CD4-positive, alpha-beta T cell (primary cell): ENCODE measurements around the gene RINL. TPM values are rescaled to one million over a fixed set of nuclear protein-coding genes. Genes with fewer than 3 reads are reported as not detected.

Experiments
- ATAC-seq: fragments of 200-7000 bp; cut with Tn5 transposase; one replicate; pipeline ENCODE4 v1.10.0; 2022; ENCODE audit warnings: mild to moderate bottlenecking; ENCODE audit not compliant: poor library complexity
- CTCF ChIA-PET: fragments of 350-600 bp; sonication (Branson Sonifier 250); formaldehyde crosslinking; loops from one replicate; lab custom pipeline; 2021; ENCODE audit warnings: antibody characterized with exemption, inconsistent platforms; lab: Charles Lee
- POLR2A ChIA-PET: fragments of 350-600 bp; sonication (Branson Sonifier 250); formaldehyde crosslinking; loops from one replicate; lab custom pipeline; 2021; ENCODE audit warnings: antibody characterized with exemption, inconsistent platforms; lab: Charles Lee
- DNase-seq, 14 experiments: peaks; one replicate each; pipeline ENCODE4 v3.0.0-alpha.2; 2013 to 2020; ENCODE audit warnings: mixed read lengths in 2 of 14
- H3K27ac ChIP-seq, 2 donors: one replicate each; pipeline versions ENCODE4 v1.5.1 to v1.7.0; 2013; ENCODE audit warnings: low read length in 2 of 2, low read depth in 1 of 2, mild to moderate bottlenecking in 1 of 2
- H3K27me3 ChIP-seq, 2 experiments: 1 replicate in 1 of 2; 2 replicates in 1 of 2; pipeline versions ENCODE4 v1.6.1 to v1.7.0; 2013; ENCODE audit warnings: low read length in 2 of 2, control low read depth in 1 of 2, mild to moderate bottlenecking in 1 of 2, moderate library complexity in 1 of 2; ENCODE audit not compliant: insufficient read depth in 2 of 2, control insufficient read depth in 1 of 2
- H3K36me3 ChIP-seq: one replicate; pipeline ENCODE4 v1.6.1; 2013; ENCODE audit warnings: low read length, control low read depth; ENCODE audit not compliant: insufficient read depth
- H3K4me1 ChIP-seq: one replicate; pipeline ENCODE4 v1.6.1; 2013; ENCODE audit warnings: low read length, control low read depth; ENCODE audit not compliant: insufficient read depth
- H3K4me3 ChIP-seq: one replicate; pipeline ENCODE4 v1.5.1; 2013; ENCODE audit warnings: mild to moderate bottlenecking, low read length, moderate library complexity
- H3K9me3 ChIP-seq, 2 experiments: 1 replicate in 1 of 2; 2 replicates in 1 of 2; pipeline versions ENCODE4 v1.6.1 to v1.7.0; 2013; ENCODE audit warnings: low read length in 2 of 2, mild to moderate bottlenecking in 2 of 2, control low read depth in 1 of 2, moderate library complexity in 1 of 2; ENCODE audit not compliant: control insufficient read depth in 1 of 2, insufficient read depth in 1 of 2
- H3K27ac Mint-ChIP-seq: one replicate; pipeline ENCODE4 v1.8.0; 2020; ENCODE audit warnings: mixed read lengths
- H3K27me3 Mint-ChIP-seq: one replicate; pipeline ENCODE4 v1.8.0; 2021; ENCODE audit warnings: mixed read lengths
- H3K36me3 Mint-ChIP-seq: one replicate; pipeline ENCODE4 v1.8.0; 2021; ENCODE audit warnings: low read depth, mixed read lengths
- H3K4me1 Mint-ChIP-seq: one replicate; pipeline ENCODE4 v1.8.0; 2021; ENCODE audit warnings: low read depth, mixed read lengths
- H3K4me3 Mint-ChIP-seq: one replicate; pipeline ENCODE4 v1.8.0; 2020; ENCODE audit warnings: mild to moderate bottlenecking, mixed read lengths
- H3K9me3 Mint-ChIP-seq: one replicate; pipeline ENCODE4 v1.8.0; 2020; ENCODE audit warnings: mixed read lengths
- intact Hi-C, 2 experiments: fragments of 100-400 bp; cut with DNase I in 1 of 2; cut with micrococcal nuclease in 1 of 2; formaldehyde crosslinking; loops; one replicate each; pipeline versions ENCODE4 v1.15.1 to v1.9.0; 2023 to 2025; cut with DNase I, micrococcal nuclease
- total RNA-seq, 174 experiments: library from RNA in 2 of 174; stranded (reverse) in 2 of 174; gene quantifications; one replicate each; pipeline ENCODE4 v1.2.3 and lab custom pipeline; 2021 to 2026
- TF ChIP-seq, protein P1 (sequence below): fragments of 200-600 bp; IDR thresholded peaks from one replicate; pipeline ENCODE4 v1.8.0; 2022; ENCODE audit warnings: antibody characterized with exemption, mild to moderate bottlenecking

RINL gene
- total RNA-seq, 2 experiments from 2014 or later: 19.5 to 21.3 TPM

DNA sequence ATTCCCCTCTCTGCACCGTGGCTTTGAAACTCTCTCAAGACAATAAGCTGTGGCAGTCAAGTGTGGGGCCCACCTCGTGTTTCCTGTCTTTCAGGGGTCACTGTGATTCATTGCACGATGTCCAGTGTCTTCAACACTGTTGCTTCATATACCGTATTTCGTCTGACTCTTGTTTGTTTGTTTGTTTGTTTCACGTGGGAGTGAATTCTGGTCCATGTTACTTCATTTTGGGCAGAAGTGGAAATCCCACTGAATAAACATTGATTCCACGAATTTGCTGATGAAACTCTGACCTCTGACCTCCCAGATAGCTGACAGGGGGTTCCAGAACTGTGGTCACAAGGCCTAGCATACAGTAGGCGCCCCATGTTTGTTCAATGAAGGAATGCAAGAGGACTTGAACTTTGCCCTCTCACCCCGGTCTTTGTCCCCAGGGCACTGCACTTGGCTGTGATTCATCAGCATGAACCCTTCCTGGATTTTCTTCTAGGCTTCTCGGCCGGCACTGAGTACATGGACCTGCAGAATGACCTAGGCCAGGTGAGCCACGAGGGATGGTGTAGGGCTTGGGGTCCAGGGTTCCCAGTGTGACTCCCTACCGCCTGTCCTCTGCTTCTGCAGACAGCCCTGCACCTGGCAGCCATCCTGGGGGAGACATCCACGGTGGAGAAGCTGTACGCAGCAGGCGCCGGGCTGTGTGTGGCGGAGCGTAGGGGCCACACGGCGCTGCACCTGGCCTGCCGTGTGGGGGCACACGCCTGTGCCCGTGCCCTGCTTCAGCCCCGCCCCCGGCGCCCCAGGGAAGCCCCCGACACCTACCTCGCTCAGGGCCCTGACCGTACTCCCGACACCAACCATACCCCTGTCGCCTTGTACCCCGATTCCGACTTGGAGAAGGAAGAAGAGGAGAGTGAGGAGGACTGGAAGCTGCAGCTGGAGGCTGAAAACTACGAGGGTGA, 26.8 kb upstream of the RINL start:
- Histone ChIP-seq H3K4me3 (no peak overlapping the region), H3K9me3 (no peaks in the 10 kb centered on the region), H3K4me1 (peaks cover 26% of the 10 kb centered on the region), H3K27me3 (no peaks in the 10 kb centered on the region), H3K27ac (no peak overlapping the region), H3K36me3 (peaks cover 42% of the 10 kb centered on the region)
- peaks cover 39% of the 10 kb centered on the region for H3K36me3 Mint-ChIP-seq
- ChIA-PET CTCF (no interaction called here), POLR2A (no interaction called here)
- H3K9me3 Mint-ChIP-seq: no peaks in the 10 kb centered on the region
- H3K27ac Mint-ChIP-seq: no peak overlapping the region
- H3K4me1 Mint-ChIP-seq: peaks cover 28% of the 10 kb centered on the region
- H3K27me3 Mint-ChIP-seq: no peaks in the 10 kb centered on the region
- no peak overlapping the region for H3K4me3 Mint-ChIP-seq
- TF ChIP-seq, protein P1, sequence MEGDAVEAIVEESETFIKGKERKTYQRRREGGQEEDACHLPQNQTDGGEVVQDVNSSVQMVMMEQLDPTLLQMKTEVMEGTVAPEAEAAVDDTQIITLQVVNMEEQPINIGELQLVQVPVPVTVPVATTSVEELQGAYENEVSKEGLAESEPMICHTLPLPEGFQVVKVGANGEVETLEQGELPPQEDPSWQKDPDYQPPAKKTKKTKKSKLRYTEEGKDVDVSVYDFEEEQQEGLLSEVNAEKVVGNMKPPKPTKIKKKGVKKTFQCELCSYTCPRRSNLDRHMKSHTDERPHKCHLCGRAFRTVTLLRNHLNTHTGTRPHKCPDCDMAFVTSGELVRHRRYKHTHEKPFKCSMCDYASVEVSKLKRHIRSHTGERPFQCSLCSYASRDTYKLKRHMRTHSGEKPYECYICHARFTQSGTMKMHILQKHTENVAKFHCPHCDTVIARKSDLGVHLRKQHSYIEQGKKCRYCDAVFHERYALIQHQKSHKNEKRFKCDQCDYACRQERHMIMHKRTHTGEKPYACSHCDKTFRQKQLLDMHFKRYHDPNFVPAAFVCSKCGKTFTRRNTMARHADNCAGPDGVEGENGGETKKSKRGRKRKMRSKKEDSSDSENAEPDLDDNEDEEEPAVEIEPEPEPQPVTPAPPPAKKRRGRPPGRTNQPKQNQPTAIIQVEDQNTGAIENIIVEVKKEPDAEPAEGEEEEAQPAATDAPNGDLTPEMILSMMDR: no peak
- intact Hi-C loops: no loop called here
- no peak for ATAC-seq
- peak in 1 of 14 experiments; percentile 25 for DNase-seq

DNA sequence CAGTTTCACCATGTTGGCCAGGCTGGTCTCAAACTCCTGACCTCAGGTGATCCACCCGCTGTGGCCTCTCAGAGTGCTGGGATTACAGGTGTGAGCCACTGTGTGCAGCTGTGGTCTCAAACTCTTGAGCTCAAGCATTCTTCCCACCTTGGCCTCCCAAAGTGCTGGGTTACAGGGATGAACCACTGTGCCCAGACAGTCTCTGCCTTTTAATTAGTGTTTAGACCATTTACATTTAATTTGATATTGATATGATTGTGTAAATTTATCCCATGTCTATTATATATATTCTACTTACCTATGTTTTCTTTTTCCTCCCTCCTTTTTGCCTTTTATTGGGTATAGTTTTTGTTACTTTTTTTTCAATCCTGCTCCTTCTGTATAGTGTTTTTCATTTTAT, 23.6 kb upstream of the RINL start:
- no peak overlapping the region for H3K27ac Mint-ChIP-seq
- Histone ChIP-seq H3K27ac (no peak overlapping the region), H3K4me1 (peaks cover 41% of the 10 kb centered on the region), H3K36me3 (peaks cover 25% of the 10 kb centered on the region), H3K9me3 (no peaks in the 10 kb centered on the region), H3K27me3 (no peaks in the 10 kb centered on the region), H3K4me3 (no peak overlapping the region)
- CTCF ChIA-PET: interaction anchor here (1.1 to 2.9 kb wide), 3 partner anchors 14 to 132 kb away, joined by 3 to 46 read pairs (median 9); partner anchors contain the start of genes MRPS12 and SARS2
- POLR2A ChIA-PET: interaction anchor here (2.5 kb wide), 1 partner anchor 28 kb away, joined by 27 read pairs; the partner anchor contains the start of genes MRPS12 and SARS2
- TF ChIP-seq, protein P1: no peak
- peaks cover 47% of the 10 kb centered on the region for H3K4me1 Mint-ChIP-seq
- no peaks in the 10 kb centered on the region for H3K27me3 Mint-ChIP-seq
- ATAC-seq (no peak), DNase-seq (no peak)
- H3K4me3 Mint-ChIP-seq: peak overlapping the region; percentile 93
- peaks cover 35% of the 10 kb centered on the region for H3K36me3 Mint-ChIP-seq
- no peaks in the 10 kb centered on the region for H3K9me3 Mint-ChIP-seq
- intact Hi-C loops: no loop called here

DNA sequence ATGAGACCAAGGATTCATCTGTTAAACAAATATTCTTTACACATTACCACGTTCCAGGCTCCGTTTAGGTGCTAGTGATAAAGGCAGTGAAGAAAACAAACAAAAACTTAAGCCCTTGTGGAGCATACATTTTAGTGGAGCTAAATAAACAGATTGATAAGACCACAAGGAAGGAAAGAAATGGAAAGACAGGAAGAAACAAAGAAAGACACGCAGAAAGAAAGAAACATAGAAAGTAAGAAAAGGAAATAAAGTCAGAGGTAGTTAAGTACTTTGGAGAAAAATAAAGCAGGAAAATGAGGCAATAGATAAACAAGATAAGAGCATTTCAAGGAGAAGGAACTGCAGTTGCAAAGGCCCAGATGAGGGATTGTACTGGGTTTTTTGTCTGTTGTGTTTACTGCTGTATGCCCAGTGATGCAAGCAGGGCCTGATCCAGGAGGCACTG, 22.7 kb upstream of the RINL start:
- H3K27me3 ChIP-seq: no peaks in the 10 kb centered on the region
- H3K4me1 ChIP-seq: peaks cover 44% of the 10 kb centered on the region
- peaks cover 35% of the 10 kb centered on the region for H3K36me3 Mint-ChIP-seq
- H3K9me3 Mint-ChIP-seq: no peaks in the 10 kb centered on the region
- ChIA-PET POLR2A (interaction anchor here (0.6 to 2.5 kb wide), 13 partner anchors 19 to 526 kb away, joined by 3 to 27 read pairs (median 5); partner anchors contain the start of genes ECH1, EIF3K, GMFG and HNRNPL), CTCF (interaction anchor here (0.6 to 2.9 kb wide), 8 partner anchors 13 to 998 kb away, joined by 3 to 46 read pairs (median 4); partner anchors contain the start of genes FAM98C, MRPS12, PSMD8 and SARS2)
- H3K27me3 Mint-ChIP-seq: no peaks in the 10 kb centered on the region
- intact Hi-C loops: no loop called here
- DNase-seq (no peak), ATAC-seq (no peak)
- TF ChIP-seq, protein P1: no peak
- peak overlapping the region; percentile 93 for H3K4me3 Mint-ChIP-seq
- peak overlapping the region in 1 of 2 donors; percentile 97 for H3K27ac ChIP-seq
- peaks cover 47% of the 10 kb centered on the region for H3K4me1 Mint-ChIP-seq
- H3K9me3 ChIP-seq: no peaks in the 10 kb centered on the region
- H3K27ac Mint-ChIP-seq: peak overlapping the region; percentile 89
- H3K36me3 ChIP-seq: peaks cover 18% of the 10 kb centered on the region
- peak overlapping the region; percentile 97 for H3K4me3 ChIP-seq
